HepG2 (cell line): ENCODE data around the gene ELP5. TPM values are rescaled to one million over a fixed set of nuclear protein-coding genes. Genes with fewer than 3 reads are reported as not detected.

Source experiments
- ARID4A ChIP-seq: sonication (generic); formaldehyde crosslinking; IDR thresholded peaks from 2 replicates; pipeline ENCODE4 v1.5.0; 2020; ENCODE audit warnings: mild to moderate bottlenecking, missing genetic modification reagents, borderline replicate concordance
- CEBPG ChIP-seq: IDR thresholded peaks from 2 replicates; pipeline ENCODE4 v1.6.1; 2016
- DNMT1 ChIP-seq: sonication (generic); formaldehyde crosslinking; IDR thresholded peaks from 2 replicates; pipeline ENCODE4 v1.5.1; 2020; ENCODE audit warnings: mild to moderate bottlenecking, missing genetic modification reagents
- HNRNPH1 ChIP-seq: fragments of 200-400 bp; formaldehyde crosslinking; optimal IDR thresholded peaks from 2 replicates; pipeline ENCODE3; 2017; ENCODE audit warnings: mild to moderate bottlenecking, low read depth, low read length
- IRX3 ChIP-seq: sonication (generic); formaldehyde crosslinking; IDR thresholded peaks from 2 replicates; pipeline ENCODE4 v1.8.1; 2023; ENCODE audit warnings: mild to moderate bottlenecking, low read depth, missing genetic modification reagents, borderline replicate concordance
- ISX ChIP-seq: sonication (generic); formaldehyde crosslinking; conservative IDR thresholded peaks from 2 replicates; pipeline ENCODE4 v1.5.0; 2020; ENCODE audit warnings: missing genetic modification reagents
- NFYB ChIP-seq: sonication (generic); formaldehyde crosslinking; IDR thresholded peaks from 2 replicates; pipeline ENCODE4 v1.4.0; 2020; ENCODE audit warnings: missing genetic modification reagents
- TFDP2 ChIP-seq: sonication (generic); formaldehyde crosslinking; IDR thresholded peaks from 2 replicates; pipeline ENCODE4 v1.4.0; 2020; ENCODE audit warnings: missing genetic modification reagents
- THRA ChIP-seq: sonication (generic); formaldehyde crosslinking; IDR thresholded peaks from 2 replicates; pipeline ENCODE4 v1.4.0; 2020; ENCODE audit warnings: missing genetic modification reagents, borderline replicate concordance
- THYN1 ChIP-seq: sonication (generic); formaldehyde crosslinking; IDR thresholded peaks from 2 replicates; pipeline ENCODE4 v1.8.1; 2023; ENCODE audit warnings: low read depth, mild to moderate bottlenecking, moderate library complexity, missing genetic modification reagents, borderline replicate concordance
- ZBTB1 ChIP-seq: sonication (generic); formaldehyde crosslinking; IDR thresholded peaks from 2 replicates; pipeline ENCODE4 v1.4.0; 2020; ENCODE audit warnings: missing genetic modification reagents, borderline replicate concordance
- ZBTB26 ChIP-seq: IDR thresholded peaks from 2 replicates; pipeline ENCODE4 v1.6.1; 2016; ENCODE audit warnings: missing compliant biosample characterization, missing genetic modification reagents, borderline replicate concordance
- ZNF280D ChIP-seq: sonication (generic); formaldehyde crosslinking; IDR thresholded peaks from 2 replicates; pipeline ENCODE4 v1.5.1; 2020; ENCODE audit warnings: mild to moderate bottlenecking, missing genetic modification reagents
- ZNF337 ChIP-seq: sonication (generic); formaldehyde crosslinking; IDR thresholded peaks from 2 replicates; pipeline ENCODE4 v1.5.1; 2020; ENCODE audit warnings: missing genetic modification reagents, low read depth, mild to moderate bottlenecking, borderline replicate concordance
- ZNF614 ChIP-seq: IDR thresholded peaks from 2 replicates; pipeline ENCODE4 v1.6.1; 2018; ENCODE audit warnings: missing biosample characterization, missing genetic modification reagents, inconsistent platforms, borderline replicate concordance
- polyA plus RNA-seq, 8 experiments: library from polyadenylated mRNA; depleted of rRNA in 3 of 8; stranded (reverse) in 7 of 8; unstranded in 1 of 8; fragments of >200 nt; fragmentation: Illumina TruSeq in 4 of 8; extraction: Trizol in 4 of 8; gene quantifications; 2 replicates each; pipeline versions ENCODE4 v1.2.1 to v1.2.3, GENCODE V29; 2011 to 2016; ENCODE audit warnings: low read depth in 4 of 8, missing spikeins in 1 of 8, mixed read lengths in 1 of 8; ENCODE audit not compliant: insufficient read depth in 1 of 8
- total RNA-seq, 5 experiments: library from RNA; depleted of rRNA; stranded (reverse); fragments of >200 nt; fragmentation: Illumina TruSeq; extraction: Trizol; gene quantifications; 2 replicates each; pipeline ENCODE4 v1.2.3, GENCODE V29; 2016; ENCODE audit warnings: low read depth in 1 of 5

ELP5 gene
- total and polyA plus RNA-seq, 2 of the 13 experiments (the other 11 are each of a cell fraction or from before 2014, with no cell fraction given): 67.6 to 69.8 TPM

- TF ChIP-seq ZNF280D (no peak), HNRNPH1 (no peak), CEBPG (no peak), ARID4A (CRISPR knock-in tag) (peak; percentile 81; the same call in 1 of the 2 replicates), ZNF337 (CRISPR knock-in tag) (0 out of 2 replicates have a peak, but pooled peaks have one; percentile 40), THRA (CRISPR knock-in tag) (0 out of 2 replicates have a peak, but pooled peaks have one; percentile 33), ZNF614 (CRISPR knock-in tag) (no peak), DNMT1 (CRISPR knock-in tag) (no peak), IRX3 (no peak), TFDP2 (CRISPR knock-in tag) (peak; percentile 39; the same call in 1 of the 2 replicates), NFYB (CRISPR knock-in tag) (peak; percentile 63), ZBTB26 (peak; percentile 22; the same call in 1 of the 2 replicates), ZBTB1 (CRISPR knock-in tag) (no peak), THYN1 (CRISPR knock-in tag) (no peak), ISX (CRISPR knock-in tag) (no peak)
Measured at GRCh38 chr17:7239091-7240027, 12.7 kb upstream of the ELP5 start, which contains the start of gene PHF23 (continued).
